Activated CD4-positive, alpha-beta T cell treated with anti-CD3 and anti-CD28 coated beads, Interleukin-2, amount 50 U/mL, for 1 hour (primary cell): ENCODE measurements around the gene TRIM15.
"Not testable (repeated sequence)": the region's sequence is repeated elsewhere in the genome, so short reads cannot be mapped to it uniquely, and the experiment has no call there.

Experiments used
- DNase-seq: peaks from one replicate; pipeline ENCODE4 v3.0.0-alpha.2; 2020

Gene TRIM15

GRCh38 chr6:30163090-30163917 lies at the start of gene TRIM15:
Gene TRIM15, plus strand, starts transcription at chr6:30163546. Its CDS starts 139 bp downstream, at chr6:30163685.
- DNase-seq = peak; percentile 16

DNA sequence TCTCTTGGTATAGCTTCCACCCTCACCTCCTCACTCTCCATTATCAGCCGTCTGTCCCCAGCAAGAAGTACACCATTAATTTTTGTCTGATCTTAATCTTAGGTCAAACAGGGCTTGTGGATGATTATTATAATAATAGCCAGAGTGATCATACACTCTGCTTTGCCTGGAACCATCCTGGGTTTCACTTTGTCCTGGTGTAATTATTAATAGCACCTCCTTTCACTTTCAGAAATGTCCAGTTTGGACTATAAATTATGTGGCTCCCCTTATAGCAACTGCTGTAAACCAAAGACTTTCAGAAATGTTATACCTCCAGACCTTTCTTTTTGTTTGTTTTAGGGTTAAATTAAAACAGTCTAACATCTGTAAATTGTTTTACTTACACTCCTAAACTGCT lies 49.5 kb upstream of the TRIM15 start:
- DNase-seq = no peak

DNA sequence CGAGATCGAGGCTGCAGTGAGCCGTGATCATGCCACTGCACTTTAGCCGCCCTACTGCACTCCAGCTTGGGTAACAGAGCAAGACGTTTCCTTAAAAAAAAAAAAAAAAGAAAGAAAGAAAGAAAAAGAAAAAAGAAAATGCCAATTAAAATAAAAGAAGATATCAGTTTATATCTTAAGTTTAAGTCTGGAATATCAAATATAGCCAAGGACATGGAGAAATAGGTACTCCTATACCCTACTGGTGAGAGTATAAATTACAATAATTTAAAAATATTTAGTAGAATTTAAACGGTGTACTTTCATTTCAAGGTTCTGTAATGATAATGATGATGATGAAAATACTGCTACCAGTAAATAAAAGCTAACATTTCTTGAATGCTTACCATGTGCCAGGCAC lies 46.6 kb upstream of the TRIM15 start:
- DNase-seq = no peak

DNA sequence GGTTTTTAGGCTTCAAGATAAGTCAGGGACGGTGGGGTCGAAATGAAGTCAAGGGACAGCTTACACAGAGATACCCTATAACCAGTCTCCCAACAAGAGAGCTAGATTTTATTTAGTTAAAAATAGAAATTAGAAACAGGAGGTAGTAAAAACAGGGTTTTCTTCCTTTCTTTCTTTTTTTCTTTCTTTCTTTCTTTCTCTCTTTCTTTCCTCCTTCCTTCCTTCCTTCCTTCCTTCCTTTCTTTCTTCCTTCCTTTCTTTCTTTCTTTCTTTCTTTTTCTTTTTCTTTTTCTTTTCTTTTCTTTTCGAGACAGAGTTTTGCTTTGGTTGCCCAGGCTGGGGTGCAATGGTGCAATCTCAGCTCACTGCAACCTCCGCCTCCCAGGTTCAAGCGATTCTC lies 44.7 kb upstream of the TRIM15 start:
- DNase-seq = not testable (repeated sequence)

GRCh38 chr6:30121446-30122366 lies 41.6 kb upstream of the TRIM15 start:
- DNase-seq = no peak

GRCh38 chr6:30122515-30122914 lies 40.8 kb upstream of the TRIM15 start:
- no peak for DNase-seq

DNA sequence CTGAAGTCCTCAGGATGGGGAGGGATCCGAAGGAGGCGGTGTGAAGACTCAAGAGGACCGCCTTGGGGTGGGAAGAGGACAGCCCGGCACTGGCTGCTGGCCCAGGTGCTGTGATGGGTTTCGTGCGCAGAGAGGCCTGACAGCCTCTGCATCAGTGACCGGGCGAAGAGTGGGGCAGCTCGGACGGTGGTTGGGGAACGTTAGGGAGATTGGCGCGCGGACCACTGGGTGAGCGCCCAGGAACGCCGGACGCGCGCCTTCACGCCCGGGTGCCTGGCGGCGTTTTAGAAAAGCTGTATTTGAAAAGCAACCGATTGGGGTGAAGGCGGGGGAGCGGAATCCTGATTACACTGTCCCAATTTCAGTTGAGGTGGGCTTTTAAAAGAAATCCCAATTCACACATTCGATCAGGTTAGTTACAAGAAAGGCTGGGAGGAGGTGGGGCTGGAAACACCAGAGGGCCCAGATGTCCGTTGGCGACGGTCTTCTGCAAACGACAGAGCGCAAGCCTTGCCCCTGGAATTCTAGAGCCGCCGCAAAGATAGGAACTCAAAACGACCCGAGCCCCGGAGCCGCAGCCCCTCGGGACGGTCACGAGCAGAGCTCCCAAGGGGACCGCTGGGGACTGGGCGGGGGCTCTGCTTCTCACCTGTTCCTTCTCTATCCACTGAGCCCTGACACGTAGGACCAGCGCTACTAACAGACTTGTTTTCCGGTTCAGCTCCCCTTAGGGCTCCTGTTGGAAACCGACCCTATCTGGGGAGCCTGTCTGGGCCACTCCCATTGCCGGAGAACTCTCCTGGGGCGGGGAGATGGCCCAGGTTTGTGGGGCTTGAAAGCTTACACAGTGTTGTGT lies 35.9 kb upstream of the TRIM15 start:
- no peak for DNase-seq

DNA sequence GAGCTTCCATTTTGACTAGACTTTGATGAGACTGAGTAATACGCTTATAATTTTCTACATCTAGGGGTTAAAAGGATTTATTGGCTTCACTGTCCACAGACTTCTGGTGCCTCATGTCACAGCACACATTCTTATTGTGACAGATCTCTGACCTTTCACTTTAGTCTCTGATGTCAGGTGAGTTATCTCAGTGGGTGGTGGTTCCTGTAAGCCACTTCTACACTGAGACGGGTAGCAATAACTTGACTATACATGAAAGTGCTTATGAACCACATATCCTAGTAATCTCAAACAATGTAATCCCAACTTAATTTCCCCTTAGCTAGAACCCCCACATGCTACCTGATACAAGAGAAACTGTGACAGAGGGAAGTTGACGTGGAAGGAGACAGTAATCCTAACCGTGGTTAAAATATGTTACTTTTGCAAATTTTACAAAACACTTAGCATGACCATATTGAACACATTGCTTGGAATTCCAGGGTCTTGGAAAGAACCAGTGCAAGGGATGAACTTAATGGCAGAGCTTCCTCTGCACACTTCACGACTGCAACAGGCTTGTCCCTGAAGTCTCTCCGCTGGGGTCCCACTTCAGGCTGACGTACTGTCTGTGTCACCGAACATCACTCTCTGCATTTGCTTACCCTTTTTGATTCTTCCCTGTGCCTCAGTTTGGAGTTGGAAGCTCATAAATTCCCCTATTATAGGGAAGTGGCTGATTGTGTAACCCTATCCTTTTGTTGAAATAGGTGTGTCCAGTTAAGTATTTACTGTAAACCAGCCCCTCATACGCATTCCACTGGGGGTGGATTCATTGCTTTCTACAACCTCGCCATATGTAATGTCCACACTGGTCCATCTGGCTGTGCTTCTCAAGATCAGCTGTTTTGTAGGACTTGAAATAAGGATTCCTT lies 33.8 kb upstream of the TRIM15 start:
- no peak for DNase-seq

DNA sequence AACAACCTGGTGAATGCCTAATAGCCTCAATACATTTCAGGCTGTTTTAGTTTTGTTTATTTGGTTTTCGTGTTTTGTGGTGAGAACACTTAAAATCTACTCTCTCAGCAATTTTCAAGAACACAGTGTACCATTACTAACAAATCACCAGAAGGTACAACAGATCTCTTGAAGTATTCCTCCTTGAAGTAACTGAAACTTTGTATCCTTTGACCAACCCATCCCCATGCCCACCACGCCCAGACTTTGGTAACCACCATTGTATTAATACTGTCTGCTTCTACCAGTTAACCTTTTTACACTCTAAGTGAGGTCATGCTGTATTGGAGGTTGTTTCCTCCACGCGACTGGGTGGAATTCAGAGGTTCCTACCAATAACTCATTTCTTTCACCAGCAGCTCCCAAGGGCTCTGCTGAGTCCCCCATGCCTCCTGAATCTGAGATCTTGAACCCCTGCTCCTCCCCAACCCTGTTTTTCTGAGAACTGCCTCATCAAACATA lies 33.1 kb upstream of the TRIM15 start:
- no peak for DNase-seq

GRCh38 chr6:30130887-30131862 lies 32.2 kb upstream of the TRIM15 start:
- DNase-seq = peak; percentile 53

GRCh38 chr6:30131947-30132497 lies 31.3 kb upstream of the TRIM15 start:
- DNase-seq = no peak

DNA sequence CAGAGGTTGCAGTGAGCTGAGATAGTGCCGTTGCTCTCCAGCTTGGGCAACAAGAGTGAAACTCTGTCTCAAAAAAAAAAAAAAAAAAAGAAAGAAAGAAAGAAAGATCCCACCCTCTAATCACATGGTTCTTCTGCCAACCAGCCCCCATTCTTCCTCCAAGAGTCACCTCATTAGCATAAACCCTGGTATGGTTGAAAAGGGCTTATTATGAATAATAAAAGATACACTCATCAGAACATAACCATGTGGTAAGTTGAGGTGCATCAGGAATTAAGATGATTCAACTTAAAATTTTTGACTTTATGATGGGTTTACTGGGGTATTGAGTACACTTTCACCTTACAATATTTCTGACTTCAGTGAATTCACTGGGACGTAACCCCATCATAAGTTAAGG lies 28.2 kb upstream of the TRIM15 start:
- no peak for DNase-seq

- no peak for DNase-seq
Measured at GRCh38 chr6:30135757-30136156, 27.6 kb upstream of the TRIM15 start, which contains the start of gene TRIM40. Gene TRIM40, plus strand, starts transcription at chr6:30136140. Its CDS starts 897 bp downstream, at chr6:30137037.

GRCh38 chr6:30136570-30137286 lies 26.6 kb upstream of the TRIM15 start:
- no peak for DNase-seq

GRCh38 chr6:30140240-30140639 lies 23.1 kb upstream of the TRIM15 start:
- not testable (repeated sequence) for DNase-seq

DNA sequence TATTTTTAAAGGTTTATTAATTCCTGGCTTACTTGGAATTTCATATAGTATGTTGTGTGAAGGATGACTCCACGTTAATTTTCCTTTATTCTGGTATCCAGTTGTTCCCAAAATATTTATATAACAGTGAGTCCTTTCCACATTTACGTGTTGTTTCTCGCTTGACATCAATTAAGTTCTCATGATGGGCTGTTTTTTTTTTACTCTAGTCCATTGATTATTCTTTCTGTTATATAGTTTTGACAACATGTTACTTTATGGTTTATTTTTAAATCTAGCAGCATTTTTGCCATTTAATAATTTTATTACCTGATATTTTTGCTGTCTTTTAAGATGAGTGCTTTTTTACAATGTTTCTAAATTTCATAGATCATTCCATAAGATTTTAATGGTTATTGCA lies 20.7 kb upstream of the TRIM15 start:
- DNase-seq = no peak

- no peak for DNase-seq
Measured at GRCh38 chr6:30143780-30144179, 19.6 kb upstream of the TRIM15 start.

- DNase-seq = no peak
Measured at GRCh38 chr6:30144811-30145210, 18.5 kb upstream of the TRIM15 start.

DNA sequence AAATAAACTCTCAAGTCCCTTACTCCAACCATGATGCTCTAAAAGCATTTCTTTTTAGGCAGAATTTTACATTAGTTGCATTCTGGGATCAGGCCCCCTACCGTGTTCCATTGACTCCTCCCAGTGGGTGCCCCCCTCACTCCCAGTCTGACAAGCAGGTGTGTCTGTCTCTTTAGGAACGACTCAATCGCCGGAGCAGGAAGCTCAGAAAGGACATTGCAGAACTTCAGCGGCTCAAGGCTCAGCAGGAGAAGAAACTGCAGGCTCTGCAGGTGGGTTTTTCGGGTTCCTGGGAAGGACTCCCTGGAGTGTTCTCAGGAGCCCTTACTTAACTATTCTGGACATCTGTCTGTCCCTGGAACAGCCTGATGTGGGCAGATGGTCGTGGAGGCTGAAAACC lies 17.5 kb upstream of the TRIM15 start:
- no peak for DNase-seq
